ENCODE data around the gene CNOT4. TPM values are rescaled to one million over a fixed set of nuclear protein-coding genes. Genes with fewer than 3 reads are reported as not detected.

The CNOT4 gene
- total and polyA plus RNA-seq, 8 donors = 4.6 to 50.2 (median 10.9) TPM

- Histone ChIP-seq H3K4me1 (peaks cover 0 to 46% (median 12%) of the 10 kb centered on the region in 4 donors), H3K27ac (no peak overlapping the region), H3K27me3 (no peaks in the 10 kb centered on the region), H3K36me3 (peaks cover 6 to 40% (median 21%) of the 10 kb centered on the region in 4 donors), H3K9me3 (no peaks in the 10 kb centered on the region), H3K4me3 (no peak overlapping the region)
- TF ChIP-seq, protein P1, sequence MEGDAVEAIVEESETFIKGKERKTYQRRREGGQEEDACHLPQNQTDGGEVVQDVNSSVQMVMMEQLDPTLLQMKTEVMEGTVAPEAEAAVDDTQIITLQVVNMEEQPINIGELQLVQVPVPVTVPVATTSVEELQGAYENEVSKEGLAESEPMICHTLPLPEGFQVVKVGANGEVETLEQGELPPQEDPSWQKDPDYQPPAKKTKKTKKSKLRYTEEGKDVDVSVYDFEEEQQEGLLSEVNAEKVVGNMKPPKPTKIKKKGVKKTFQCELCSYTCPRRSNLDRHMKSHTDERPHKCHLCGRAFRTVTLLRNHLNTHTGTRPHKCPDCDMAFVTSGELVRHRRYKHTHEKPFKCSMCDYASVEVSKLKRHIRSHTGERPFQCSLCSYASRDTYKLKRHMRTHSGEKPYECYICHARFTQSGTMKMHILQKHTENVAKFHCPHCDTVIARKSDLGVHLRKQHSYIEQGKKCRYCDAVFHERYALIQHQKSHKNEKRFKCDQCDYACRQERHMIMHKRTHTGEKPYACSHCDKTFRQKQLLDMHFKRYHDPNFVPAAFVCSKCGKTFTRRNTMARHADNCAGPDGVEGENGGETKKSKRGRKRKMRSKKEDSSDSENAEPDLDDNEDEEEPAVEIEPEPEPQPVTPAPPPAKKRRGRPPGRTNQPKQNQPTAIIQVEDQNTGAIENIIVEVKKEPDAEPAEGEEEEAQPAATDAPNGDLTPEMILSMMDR (IDR thresholded peaks at IDR 0.05) = no peak
- TF ChIP-seq POLR2AphosphoS5 (IDR thresholded peaks at IDR 0.05) = no peak
- no peak for DNase-seq
- intact Hi-C loops (cut with DNase I; ENCODE audit: low total_unique reads) = no loop called here
- 48 to 66% (median 58%) methylated on average over 3 of the region's 3 CpGs for WGBS, 5 donors
Measured at GRCh38 chr7:135389971-135390370, 119.9 kb downstream of the CNOT4 start.

DNA sequence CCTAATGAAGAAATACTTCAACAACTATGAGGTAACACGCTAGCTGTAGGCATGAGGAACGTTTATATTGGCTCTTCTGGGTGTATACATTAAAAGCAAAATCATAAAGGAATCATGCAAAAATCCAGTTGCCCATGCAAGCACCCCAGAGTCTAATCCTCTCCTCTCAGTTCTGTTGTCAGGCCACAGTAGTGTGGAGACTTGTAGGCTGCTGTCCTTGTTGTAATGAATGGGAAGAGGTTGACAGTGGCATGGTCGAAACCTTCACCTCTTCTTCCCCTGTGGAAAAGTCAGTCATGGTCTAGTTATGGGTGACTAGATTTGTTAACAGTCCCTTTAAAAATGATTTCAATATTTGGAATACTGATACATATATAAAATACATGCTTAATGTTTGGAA, 121.3 kb downstream of the CNOT4 start:
- Histone ChIP-seq H3K9me3 (no peaks in the 10 kb centered on the region), H3K27ac (no peak overlapping the region), H3K4me1 (peaks cover 0 to 46% (median 12%) of the 10 kb centered on the region in 4 donors), H3K4me3 (no peak overlapping the region), H3K36me3 (peaks cover 0 to 26% (median 9%) of the 10 kb centered on the region in 4 donors), H3K27me3 (no peaks in the 10 kb centered on the region)
- intact Hi-C loops (cut with DNase I; ENCODE audit: low total_unique reads) = no loop called here
- DNase-seq = no peak
- 79 to 89% (median 88%) methylated on average over 3 of the region's 3 CpGs for WGBS, 5 donors
- TF ChIP-seq POLR2AphosphoS5 (IDR thresholded peaks at IDR 0.05) = no peak
- TF ChIP-seq EP300 (IDR thresholded peaks at IDR 0.05) = no peak
- TF ChIP-seq, protein P1 (IDR thresholded peaks at IDR 0.05) = no peak
- TF ChIP-seq POLR2A (IDR thresholded peaks at IDR 0.05) = no peak

GRCh38 chr7:135386776-135387175, 123.1 kb downstream of the CNOT4 start:
- DNase-seq = no peak
- peaks cover 0 to 33% (median 8%) of the 10 kb centered on the region in 4 donors for H3K4me1 ChIP-seq
- H3K4me3 ChIP-seq = no peak overlapping the region
- WGBS, 5 donors = 88 to 93% (median 92%) methylated on average over 2 of the region's 2 CpGs
- intact Hi-C loops (cut with DNase I; ENCODE audit: low total_unique reads) = no loop called here
- TF ChIP-seq, protein P1 (IDR thresholded peaks at IDR 0.05) = no peak
- TF ChIP-seq POLR2A (IDR thresholded peaks at IDR 0.05) = no peak
- H3K27me3 ChIP-seq = no peaks in the 10 kb centered on the region
- no peaks in the 10 kb centered on the region for H3K9me3 ChIP-seq
- peaks cover 0 to 14% (median 2%) of the 10 kb centered on the region in 4 donors for H3K36me3 ChIP-seq
- no peak overlapping the region for H3K27ac ChIP-seq

DNA sequence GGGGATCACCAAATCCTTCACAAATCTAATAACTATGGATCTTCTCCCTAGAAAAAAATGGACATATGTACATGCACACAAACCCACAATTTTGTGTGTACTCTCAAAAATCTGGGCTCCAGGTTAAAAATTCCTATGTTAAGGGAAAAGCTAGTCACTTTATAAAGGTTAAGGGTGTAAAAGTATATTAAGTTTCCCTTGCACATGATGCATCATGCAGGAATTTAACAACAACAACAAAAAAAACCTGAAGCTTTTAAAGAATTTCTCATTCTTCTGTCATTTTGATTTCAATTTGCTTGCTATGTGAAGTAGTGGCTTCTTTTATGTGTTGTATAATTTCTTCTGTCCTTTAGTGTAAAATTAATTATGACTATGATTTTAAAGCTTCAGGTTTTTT, 123.7 kb downstream of the CNOT4 start:
- no peak overlapping the region for H3K4me3 ChIP-seq
- no peak for DNase-seq
- H3K4me1 ChIP-seq = peaks cover 0 to 31% (median 8%) of the 10 kb centered on the region in 4 donors
- no peaks in the 10 kb centered on the region for H3K27me3 ChIP-seq
- H3K9me3 ChIP-seq = no peaks in the 10 kb centered on the region
- TF ChIP-seq, protein P1 (IDR thresholded peaks at IDR 0.05) = no peak
- no peak for TF ChIP-seq EP300 (IDR thresholded peaks at IDR 0.05)
- no peak for TF ChIP-seq POLR2A (IDR thresholded peaks at IDR 0.05)
- no peak for TF ChIP-seq POLR2AphosphoS5 (IDR thresholded peaks at IDR 0.05)
- intact Hi-C loops (cut with DNase I; ENCODE audit: low total_unique reads) = no loop called here
- H3K27ac ChIP-seq = no peak overlapping the region
- peaks cover 0 to 14% (median 2%) of the 10 kb centered on the region in 4 donors for H3K36me3 ChIP-seq

Data from stomach (tissue), 9 donors.